GM18507 (cell line): ENCODE results near the gene RBM20.

Experiments used
- DNase-seq: peaks from one replicate; pipeline ENCODE4 v3.0.0; 2011; ENCODE audit warnings: low read depth; ENCODE audit not compliant: insufficient read length; ENCODE audit errors: extremely low spot score
- FAIRE-seq: peaks from 2 replicates; lab custom pipeline; 2011; peaks lifted over from hg19 to GRCh38; lab: Jason Lieb, UNC

Gene RBM20

DNA sequence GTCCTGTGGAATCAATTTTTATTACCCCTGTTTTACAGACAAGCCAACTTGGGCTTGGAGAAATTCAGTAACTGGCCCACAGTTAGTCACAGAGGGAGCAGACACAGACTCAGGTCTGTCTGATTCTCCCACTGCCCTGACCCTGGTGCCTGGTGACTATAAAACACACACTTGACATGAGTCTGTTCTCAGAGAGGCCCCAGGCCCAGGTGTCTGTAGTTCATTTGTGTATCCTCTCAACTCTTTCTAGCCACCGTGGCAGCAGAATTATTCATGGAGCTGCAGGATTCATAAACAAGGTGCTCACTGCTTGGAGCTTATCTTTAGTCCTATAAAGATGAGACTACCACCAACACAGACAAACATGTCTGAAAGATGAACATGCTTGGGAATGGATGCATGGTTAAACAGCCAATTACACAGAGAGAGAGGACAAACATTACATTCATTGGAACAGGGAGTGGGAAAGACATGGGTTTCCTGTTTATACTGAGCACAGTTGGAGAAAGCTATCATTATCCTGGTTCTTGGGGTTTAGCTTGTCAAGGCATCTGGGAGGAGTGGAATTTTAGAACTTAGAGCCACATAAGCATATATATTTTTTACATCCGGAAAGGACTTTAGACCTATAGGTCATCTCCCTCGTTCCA lies 148.5 kb downstream of the RBM20 start:
- DNase-seq, result no peak
- no peak for FAIRE-seq

DNA sequence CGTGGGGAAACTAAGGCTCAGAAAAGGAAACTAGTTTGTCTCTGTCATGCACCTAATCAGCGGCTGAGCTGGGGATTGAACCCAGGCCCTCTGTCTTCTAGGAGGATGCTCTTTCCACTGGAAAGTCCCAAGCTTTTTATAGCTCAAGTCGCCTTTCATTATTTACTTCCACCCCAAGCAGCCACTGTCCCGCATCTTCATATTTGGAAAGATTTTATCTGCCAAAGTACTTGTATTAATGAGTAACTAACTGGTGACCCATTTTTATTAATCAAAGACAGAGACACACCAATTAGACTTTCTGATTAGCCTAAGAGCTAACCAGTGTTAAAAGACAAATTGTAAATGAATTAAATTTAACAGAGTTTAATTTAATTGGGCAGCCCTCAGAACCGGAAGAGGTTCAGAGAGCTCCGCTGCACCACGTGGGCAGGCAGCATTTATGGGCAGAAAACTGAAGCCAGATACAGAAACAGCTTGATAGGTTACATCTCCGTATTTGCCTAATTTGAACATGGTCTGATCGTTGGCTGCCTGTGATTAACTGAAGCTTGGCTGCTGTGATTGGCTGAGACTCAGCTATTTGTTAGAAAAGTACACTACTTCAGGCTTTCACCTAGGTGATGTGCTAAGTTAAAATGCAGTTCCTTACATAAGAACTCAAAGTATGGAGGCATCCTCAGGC lies 149.1 kb downstream of the RBM20 start:
- FAIRE-seq (peak; percentile 21), DNase-seq (no peak)

DNA sequence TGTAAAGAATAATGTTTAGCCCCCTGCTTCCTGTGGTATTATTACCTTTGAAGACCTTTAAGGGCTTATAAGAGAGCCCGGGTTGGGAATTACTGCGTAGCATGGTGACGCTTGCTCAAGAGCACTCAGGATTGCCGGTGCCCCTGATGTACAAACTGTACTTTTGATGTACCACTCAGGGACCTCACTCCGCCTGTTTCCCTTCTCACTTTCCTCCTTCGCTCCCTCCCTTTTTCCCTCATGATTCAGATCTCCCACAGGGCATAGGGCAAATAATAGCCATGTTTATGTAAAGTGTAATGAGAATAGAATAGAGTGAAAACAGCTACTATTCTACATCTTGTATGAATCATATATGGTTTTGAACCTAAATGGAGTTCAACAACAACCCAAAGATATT lies 149.8 kb downstream of the RBM20 start:
- FAIRE-seq (no peak), DNase-seq (no peak)

DNA sequence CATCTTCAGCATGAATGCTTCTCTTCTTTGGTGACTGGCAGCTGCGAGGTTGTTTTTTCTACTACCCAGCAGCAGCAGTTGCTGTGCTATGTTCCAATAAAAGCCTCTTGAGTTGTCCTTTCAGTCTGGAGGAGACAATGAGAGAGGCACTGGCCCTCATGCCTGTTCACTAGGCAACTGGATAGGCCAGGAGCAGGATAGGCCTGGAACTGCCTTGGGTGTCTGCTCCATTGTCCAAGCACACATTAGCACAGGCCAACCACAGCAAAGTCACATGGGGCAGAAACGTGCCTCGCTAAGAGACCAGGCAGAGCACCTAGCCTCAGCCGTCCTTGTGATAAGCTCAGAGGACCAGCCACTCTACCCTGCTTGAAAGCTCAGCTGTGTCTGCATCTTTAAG lies 150.7 kb downstream of the RBM20 start:
- FAIRE-seq, result no peak
- DNase-seq, result no peak

DNA sequence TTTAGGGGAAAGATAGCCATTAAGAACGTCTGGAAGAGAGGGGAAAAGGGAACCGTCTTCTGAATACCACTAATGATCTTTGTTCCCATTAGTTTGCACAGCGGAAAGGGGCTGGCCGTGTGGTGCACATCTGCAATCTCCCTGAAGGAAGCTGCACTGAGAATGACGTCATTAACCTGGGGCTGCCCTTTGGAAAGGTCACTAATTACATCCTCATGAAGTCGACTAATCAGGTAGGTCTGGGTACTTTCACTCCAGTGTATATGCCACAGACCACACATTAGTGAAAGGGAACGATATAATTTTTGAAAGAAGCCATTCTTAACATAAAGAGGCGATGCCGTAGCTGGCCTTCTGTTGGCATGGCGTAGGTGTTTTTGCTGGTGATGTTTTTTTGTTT lies 153.3 kb downstream of the RBM20 start:
- DNase-seq (no peak), FAIRE-seq (no peak)

DNA sequence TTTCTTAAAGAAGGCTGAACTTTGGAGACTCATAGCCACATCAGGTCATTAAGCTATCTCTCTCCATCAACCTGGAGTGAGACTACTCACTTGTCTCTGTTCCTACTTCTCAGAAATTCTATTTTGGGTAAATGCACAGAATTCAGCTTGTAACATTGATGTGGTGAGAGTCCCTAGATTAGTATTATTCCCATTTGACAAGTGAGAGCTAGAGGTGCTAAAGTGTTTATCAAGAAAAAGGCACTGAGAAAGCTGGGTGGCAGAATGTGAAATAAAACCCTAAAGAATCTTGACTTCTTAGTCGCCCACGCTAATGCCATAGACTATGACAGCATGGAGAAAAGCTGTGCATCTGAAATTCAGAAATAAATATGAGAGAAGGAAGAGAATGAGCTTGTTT lies 154.2 kb downstream of the RBM20 start:
- FAIRE-seq (no peak), DNase-seq (no peak)

DNA sequence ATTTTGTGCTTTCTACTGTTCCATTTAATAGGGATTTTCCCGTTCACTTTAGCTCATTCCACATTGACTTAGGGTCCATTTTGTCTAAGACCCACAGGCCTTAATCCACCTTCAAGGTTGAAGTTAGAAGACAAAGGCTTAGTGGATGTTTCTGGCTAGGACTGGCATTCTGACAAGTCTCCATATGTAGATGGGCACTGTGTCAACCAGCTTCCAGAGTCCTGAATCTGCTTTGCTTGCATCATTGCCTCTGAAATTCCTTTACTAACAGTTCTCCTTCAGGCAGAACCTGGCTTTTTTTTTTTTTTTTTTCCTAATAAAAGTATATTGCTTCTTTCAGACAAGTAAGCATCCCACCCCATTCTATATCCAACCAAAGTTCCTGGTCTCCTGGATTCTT lies 158.0 kb downstream of the RBM20 start:
- DNase-seq, result no peak
- FAIRE-seq, result no peak

DNA sequence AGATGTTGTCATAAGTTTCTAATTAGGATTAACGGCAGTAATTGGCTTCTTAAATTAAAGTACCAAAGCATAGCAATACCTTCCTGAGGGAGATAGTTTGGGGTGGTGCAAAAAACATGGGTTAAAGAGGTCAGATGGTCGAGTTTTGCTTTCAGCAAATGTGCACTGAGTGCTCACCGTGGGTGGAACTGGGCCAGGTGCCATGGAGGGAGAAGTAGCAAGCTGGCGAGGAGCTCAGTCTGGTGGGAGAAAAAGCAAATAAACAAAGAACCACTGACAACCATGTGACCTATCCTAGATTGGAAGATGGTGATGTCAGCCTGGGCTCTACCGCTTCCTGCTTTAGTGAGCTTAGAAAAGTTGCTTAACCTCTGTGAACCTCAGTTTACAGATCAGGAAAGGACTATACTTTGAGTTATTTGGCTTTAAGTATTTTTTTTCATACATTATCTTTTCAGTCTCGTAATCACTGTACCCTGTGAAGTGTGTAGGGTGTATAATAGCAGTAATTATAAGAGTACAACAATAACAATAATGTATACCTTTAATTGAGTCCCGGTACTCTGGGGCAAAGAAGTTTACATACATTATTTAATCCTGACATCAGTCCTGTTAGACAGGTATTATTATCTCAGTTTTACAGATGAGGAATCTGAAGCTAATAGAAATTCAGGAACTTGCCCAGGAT lies 158.6 kb downstream of the RBM20 start:
- FAIRE-seq, result peak; percentile 91

DNA sequence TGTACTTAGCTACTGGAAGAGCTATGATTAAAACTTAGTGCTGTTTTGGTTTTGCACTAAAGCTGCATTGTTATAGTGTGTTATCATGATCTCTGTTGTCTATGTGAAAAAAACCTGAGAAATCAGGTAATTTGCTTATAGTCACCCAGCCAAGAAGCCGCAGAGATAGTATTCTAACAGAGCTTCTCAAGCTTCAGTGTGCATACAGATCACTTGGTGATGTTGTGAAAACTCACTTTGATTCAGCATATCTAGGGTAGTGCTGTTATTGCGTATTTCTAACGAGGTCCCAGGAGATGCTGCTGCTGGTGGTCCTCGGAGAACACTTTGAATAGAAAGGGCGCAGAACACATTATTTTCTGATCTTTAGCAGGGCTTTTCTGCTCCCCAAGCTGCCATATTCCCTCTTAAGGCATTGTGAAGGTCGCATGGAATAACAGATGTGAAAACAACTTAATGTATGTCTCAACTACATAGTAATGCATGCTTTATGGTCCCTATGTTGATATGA lies 159.2 kb downstream of the RBM20 start:
- DNase-seq, result no peak
- peak; percentile 86 for FAIRE-seq

More for the DNA sequence above, 158.6 kb downstream of the RBM20 start:
- peak; percentile 30 for DNase-seq

DNA sequence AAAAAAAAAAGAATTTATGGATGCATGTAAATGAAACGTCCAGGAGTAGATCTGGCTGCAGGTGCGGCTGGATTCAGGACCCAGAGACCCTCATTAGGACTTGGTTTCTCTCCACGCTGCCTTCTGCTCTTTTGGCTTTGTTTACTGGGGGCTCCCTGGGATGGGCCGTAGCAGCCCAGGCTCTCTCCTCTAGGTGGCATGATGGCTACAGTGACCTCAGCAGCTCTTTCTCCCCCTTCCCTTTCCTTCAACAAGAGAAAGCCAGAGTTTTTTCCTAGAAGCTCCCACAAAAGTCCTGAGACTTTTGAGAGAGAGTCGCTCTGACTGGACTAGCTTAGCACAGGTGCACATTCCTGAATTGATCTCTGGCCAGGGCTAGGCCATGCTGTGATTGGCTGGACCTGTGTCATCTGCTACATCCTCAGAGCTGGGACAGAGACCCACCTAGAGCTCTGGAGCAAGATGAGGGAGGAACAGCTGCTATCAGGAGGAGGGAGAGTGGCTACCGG lies 159.7 kb downstream of the RBM20 start:
- FAIRE-seq (peak; percentile 82), DNase-seq (no peak)

DNA sequence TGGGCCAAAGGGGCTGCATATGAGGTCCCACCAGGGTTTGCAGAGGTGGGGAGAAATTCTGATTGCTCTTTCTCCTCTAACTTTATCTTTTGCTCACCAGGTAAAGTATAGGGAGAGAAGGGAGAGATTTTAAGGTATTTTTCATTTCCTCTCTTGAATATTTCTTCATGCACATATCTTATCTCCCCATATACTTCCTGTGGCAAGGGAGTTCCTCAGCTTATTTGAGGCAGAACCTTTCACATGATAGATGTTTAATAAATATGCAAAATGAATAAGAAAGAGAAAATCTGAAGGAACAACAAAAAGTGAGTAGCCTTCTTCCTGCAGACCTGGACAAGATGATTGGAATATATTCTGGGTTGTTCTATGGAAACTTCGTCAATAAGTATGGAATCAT lies 160.2 kb downstream of the RBM20 start:
- FAIRE-seq (no peak), DNase-seq (no peak)

DNA sequence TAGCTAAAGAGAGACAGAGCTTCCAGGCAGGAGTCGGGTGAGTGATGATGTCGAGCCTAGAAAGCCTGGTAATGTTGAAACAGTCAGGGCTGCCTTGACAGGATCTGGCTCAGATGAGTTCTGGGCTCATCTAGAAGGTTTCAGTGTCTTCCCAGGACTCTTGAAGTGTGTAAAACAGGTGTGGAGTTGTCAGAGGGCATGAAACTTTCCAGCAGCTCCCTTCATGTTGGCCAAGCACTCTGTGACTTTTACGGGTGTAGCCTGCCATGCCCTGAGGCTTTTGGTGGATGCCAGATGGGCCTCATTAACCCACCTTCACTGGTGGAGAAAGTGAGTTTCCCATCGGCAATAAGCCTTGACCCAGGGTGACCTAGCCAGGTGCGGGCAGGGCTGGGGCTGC lies 161.2 kb downstream of the RBM20 start:
- DNase-seq (no peak), FAIRE-seq (no peak)

DNA sequence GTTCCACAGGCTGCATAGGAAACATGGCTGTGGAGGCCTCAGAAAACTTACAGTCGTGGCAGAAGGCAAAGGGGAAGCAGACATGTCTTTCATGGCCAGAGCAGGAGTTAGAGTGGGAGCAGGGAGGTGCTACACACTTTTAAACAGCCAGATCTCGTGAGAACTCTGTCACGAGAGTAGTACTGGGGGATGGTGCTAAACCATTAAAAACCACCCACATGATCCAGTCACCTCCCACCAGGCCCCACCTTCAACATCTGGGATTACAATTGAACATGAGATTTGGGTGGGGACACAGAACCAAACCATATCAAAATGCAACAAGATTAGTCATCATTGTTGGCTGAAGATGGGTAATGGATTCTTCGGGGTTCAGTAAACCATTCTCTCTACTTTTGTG lies 162.2 kb downstream of the RBM20 start:
- no peak for DNase-seq
- no peak for FAIRE-seq

DNA sequence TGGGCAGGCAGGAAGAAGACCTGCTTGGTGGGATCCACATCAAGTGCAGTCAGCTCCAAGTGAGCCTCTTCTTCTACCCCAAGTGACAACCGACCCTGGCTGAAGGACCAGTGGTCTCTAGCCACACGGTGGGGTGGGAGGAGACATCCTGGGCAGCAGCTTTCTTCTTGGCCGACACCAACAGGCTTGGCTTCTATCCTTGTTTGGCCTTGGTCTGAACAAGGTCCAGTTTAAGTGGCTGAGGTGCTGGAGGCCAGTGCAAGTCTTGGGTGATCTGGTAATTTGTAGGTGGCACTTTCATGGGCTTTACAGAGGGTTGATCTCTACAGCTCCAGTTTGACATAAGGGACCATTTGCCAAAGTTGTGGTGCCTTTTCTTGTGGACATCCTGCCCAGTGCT lies 164.0 kb downstream of the RBM20 start:
- no peak for FAIRE-seq
- DNase-seq, result no peak

DNA sequence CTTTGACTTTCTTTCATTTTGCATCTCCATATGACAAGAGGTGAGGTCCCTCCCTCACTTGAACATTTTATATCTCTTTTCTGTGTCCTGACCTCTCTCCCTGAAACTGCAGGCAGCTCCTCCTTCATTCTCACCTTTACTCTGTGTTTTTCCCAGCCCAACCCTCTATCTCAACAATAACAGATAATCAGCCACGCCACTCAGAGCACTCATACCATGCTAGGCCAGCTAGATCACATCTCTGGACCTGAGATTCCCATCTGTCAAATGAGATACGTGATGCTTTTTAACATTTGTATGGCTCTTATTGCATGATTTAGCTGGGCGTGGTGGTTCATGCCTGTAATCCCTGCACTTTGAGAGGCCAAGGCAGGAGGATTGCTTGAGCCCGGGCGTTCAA lies 164.5 kb downstream of the RBM20 start:
- DNase-seq (no peak), FAIRE-seq (no peak)

DNA sequence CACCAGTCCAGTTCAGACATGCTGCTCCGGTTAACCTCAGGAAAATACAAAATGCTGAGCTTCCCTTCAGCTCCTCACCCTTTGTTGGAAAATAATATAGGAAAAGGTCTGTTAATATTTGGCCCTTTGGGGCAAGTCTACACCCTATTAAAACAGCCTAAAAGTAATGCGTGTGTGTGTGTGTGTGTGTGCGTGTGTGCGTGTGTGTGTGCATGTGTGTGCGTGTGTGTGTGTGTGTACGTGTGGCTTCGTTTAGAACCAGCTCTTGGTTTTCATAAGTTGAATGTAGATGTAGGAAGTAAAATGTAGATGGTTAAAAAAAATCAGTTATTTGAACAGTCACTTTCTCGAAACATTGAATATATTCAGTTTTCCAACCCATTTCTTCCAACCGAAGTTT lies 166.5 kb downstream of the RBM20 start:
- no peak for FAIRE-seq
- no peak for DNase-seq

DNA sequence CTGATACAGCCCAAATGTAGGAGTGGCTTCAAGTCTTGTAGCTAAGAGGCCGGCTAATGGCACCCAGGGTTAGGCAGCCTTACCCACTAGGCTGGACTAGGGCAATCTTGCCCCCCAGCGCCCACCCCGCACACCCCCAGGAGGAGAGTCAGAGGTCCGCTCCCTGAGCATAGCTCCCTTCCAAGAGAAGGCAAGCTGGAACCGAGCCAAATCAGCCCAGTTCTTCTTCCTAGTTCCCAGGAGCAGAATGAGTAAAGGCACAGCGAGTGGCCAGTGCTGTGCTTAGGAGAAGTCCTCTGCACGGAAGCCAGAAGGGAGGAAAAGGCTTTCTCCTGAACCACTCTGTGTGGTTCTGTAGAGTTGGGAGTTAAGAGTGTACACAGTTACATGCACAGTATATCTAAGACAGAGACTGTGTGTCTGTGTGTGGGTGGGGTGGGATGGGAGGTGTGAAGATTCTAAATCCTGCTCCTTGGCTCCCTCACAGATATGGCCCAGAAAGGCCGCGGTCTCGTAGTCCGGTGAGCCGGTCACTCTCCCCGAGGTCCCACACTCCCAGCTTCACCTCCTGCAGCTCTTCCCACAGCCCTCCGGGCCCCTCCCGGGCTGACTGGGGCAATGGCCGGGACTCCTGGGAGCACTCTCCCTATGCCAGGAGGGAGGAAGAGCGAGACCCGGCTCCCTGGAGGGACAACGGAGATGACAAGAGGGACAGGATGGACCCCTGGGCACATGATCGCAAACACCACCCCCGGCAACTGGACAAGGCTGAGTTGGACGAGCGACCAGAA lies 167.8 kb downstream of the RBM20 start:
- DNase-seq (no peak), FAIRE-seq (no peak)

DNA sequence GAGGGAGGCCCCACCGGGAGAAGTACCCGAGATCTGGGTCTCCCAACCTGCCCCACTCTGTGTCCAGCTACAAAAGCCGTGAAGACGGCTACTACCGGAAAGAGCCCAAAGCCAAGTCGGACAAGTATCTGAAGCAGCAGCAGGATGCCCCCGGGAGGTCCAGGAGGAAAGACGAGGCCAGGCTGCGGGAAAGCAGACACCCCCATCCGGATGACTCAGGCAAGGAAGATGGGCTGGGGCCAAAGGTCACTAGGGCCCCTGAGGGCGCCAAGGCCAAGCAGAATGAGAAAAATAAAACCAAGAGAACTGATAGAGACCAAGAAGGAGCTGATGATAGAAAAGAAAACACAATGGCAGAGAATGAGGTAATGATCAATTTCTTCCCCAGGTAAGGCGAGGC lies 168.4 kb downstream of the RBM20 start:
- DNase-seq (no peak), FAIRE-seq (no peak)

DNA sequence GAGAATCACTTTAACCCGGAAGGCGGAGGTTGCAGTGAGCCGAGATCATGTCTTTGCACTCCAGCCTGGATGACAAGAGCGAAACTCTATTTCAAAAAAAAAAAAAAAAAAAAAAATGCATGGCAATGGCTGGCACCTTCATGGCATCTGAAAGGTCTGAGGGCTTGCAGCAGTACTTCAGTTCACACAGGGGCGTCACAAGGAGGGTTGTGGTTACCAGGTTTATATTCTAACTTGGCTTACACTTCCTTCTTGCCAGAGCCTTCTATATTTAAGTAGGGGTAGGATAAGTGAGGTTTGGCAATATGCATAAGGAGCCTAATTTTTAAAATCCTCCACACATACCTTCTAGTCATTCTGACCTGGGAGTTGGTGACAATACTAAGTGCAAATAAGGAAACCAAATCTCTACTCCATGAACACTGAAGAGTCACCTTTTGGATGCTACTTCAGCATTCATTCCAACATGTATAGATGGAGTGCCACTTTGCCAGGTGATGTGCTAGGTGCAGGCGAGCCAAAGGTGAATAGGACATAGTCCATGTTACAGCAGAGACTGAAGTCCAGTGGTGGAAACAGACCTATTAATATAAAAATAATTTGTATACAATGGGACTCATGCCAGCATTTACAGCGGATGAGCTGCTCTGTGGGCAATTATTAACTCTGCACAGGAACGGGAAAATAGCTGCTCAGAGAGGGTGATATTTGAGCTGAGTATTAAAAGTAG lies 169.8 kb downstream of the RBM20 start:
- no peak for DNase-seq
- FAIRE-seq, result no peak
